Activated T-helper 1 cell treated with Interleukin-2 at 50 U/mL for 16 hours (primary cell): ENCODE data around the gene NAV3.

Source experiments
- DNase-seq: peaks from one replicate; pipeline ENCODE4 v3.0.0-alpha.2; 2020; ENCODE audit warnings: low read depth

The NAV3 gene

DNA sequence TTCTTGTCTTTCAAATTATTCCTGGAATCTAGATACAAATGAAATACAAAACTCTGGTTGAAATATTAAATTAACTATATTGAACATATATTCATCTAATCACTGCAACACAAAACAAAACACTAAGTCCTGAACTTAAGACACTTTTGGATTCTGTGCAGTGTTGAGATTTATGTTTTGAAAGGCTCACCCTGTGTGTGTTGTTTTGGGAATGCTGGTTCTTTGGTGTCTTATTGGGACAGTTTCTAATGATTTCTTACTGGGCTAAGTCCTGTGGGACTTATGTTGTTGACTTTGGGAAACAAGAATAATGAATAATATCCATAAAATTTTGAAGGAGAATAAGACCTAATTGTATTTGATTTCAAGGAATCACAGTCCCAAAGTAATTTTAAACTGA is 153.2 kb downstream of the NAV3 start:
- DNase-seq = no peak

GRCh38 chr12:77992760-77993159 is 162.1 kb downstream of the NAV3 start:
- no peak for DNase-seq

DNA sequence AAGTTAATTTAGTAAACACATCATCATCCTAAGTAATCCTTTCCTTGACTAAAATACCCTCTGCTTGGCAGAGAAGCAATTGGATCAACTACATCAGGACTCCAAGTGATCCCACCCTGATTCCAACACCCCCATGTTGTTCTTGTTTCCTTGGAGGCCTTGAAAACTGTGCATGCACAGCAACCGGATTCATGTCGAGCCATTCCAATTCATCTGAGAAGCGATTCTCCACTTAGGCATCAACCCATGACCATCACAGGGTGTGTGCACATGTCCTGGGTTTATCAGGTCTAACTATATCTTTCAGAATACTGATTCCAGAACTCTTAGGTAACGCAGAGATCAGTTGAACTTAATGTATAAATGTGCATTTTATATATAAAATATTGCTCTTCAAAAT is 163.0 kb downstream of the NAV3 start:
- no peak for DNase-seq

DNA sequence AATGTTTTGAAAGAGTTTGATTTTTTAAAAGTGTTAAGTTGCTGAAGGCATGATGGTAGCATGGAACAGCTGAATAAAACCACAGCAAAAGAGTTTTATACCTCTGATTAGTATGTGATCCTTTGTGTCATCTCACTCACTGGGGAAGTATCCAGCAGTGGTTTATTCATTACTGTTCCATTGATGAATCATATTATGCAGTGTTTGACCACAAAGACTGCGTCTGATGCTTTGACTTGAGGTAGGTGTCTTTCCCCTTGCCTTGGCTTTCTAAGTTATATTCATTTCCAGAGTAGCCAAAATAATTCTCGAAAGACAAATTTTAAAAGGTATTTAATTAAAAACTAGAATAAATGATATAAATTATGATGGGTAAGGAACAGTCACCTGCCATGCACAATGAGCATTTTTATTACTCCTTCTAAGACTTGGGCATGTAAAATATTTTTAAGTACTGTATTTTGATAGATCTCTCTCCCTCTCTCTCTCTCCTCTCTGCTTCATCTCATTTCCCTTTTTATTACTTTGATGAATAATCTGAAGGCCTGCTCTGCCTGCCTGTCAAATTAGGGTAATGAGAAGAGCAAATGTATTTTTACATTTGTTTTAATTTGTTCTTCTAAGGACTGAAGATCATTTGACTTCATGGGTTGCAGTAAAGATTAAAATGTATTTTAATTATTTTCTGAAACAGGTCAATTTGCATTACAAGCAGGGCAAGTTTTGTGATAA is 164.9 kb downstream of the NAV3 start:
- no peak for DNase-seq

GRCh38 chr12:77996670-77997069 is 166.0 kb downstream of the NAV3 start:
- no peak for DNase-seq

DNA sequence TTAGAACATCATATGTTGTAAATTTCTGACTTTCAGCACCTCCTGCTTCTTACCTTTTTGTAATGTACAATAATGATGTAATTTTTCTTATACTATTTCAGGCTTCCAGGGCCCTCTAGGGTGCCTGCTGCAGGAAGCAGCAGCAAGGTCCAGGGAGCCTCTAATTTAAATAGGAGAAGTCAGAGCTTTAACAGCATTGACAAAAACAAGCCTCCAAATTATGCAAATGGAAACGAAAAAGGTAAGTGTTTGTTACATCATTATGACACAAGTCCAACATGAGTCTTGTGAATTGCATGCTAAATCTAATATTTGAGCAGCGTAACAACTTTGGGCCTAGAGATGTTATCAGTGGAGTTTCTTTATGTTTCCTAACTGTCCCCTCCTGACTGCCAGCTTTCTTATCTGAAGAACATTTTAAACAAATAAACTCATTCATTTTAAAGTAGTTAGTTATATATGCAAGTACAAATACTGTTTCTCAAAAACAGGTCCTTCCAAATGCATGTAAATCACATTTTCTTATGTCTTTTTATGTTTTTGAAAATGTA is 167.6 kb downstream of the NAV3 start:
- DNase-seq = no peak

DNA sequence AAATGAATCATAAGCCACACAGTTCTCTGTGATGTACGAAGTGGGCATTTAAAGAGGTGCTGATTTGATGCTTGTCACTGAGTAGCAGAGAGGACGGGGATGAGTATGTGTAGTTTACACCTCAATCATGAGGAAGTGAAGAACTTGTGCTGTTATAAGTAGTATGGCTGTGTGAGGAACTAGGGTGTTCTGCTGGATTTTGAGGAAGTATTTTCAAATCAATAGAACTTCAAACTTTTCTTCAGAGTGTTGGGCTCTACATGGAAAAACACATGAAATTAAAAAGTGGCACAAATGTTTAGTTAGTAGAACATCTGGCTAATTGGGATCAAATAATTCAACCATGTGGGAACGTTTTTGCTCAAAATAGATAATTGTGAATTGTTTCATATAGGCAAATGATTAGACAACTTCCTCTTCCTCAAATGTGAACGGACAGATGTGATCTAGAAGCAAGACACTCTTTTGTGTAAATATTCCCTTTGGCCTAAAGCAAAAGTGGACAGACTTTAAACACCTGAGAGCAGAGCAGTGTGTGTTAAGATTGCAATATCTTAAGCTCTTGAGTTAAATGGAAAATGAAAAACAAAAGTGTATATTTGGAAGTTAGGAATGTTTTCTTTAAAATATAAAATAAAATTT is 168.5 kb downstream of the NAV3 start:
- DNase-seq = no peak

DNA sequence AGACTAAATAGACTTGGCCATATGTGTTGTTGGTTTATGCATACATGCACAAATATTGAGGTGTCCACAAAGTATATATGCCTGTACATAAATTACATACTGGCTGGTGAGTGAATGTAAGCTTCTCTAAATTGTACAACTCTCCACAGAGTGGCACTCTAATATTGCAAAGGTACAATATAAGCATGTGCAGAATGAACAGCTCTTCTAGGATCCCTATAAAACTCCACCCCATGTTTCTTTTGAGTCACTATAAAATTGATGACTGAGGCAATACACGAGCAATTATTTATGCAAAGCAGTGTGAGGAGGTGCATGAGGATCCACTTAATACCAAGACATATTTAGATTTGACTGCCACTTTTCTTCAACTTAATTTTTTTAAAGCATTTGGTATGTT is 172.2 kb downstream of the NAV3 start:
- no peak for DNase-seq

- DNase-seq = no peak
These were observed 173.8 kb downstream of the NAV3 start for GRCh38 chr12:78004249-78005093.

GRCh38 chr12:78005094-78005492 is 174.4 kb downstream of the NAV3 start:
- no peak for DNase-seq

GRCh38 chr12:78007173-78007572 is 176.5 kb downstream of the NAV3 start:
- no peak for DNase-seq

DNA sequence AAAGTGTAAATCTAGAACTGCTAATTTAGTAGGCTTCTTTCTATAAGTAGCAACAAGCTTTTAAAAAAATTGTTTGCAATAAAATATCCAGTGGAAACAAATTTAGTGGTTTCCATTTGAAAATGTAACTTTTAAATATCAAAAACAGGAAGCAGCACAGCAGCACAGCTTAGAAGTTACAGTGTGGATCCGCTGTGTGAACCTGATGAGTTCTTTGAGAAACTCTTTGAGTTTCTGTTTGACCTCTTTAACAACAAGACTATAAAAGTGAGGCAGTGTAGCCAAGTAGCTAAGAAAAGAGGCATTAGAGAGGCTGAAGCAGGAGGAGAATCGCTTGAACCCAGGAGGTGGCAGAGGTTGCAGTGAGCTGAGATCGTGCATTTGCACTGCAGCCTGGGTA is 178.3 kb downstream of the NAV3 start:
- DNase-seq = no peak

GRCh38 chr12:78018171-78018910 is 187.6 kb downstream of the NAV3 start:
- DNase-seq = no peak

DNA sequence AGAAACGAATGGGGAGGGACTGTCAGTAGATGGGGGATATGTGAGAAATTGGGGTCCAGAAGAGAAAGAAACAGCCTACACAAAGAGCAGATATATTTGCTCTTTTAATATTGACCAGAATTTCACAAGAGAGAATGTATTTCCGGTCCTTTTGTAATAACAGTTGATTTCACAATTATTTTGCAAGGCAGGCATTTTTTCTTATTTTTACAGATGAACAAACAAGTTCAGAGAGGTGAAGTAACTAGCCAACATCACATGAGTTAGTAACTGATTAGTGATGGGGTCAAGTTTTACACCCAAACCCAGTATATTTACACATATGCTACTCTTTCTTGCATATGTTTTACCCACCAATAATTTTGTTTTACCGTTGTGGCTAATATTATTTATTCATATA is 188.2 kb downstream of the NAV3 start:
- DNase-seq = no peak

GRCh38 chr12:78028426-78028825 is 197.7 kb downstream of the NAV3 start:
- no peak for DNase-seq

DNA sequence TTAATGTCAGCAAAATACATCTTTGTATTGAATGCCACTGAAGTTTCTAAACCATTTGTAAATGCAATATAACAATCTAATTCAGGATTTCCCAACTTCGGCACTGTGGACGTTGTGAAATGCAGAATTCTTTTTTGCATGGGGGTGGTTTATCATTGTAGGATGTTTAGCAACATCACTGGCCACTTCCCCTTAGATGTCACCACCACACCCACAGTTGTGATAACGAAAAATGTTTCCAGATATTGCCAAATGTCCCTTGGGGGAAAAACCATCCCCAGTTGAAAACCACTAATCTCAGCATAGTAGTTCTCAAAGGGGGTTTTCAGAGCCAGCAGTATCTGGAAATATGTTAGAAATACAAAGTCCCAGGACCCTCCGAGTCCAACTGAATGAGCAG is 203.3 kb downstream of the NAV3 start:
- DNase-seq = no peak

DNA sequence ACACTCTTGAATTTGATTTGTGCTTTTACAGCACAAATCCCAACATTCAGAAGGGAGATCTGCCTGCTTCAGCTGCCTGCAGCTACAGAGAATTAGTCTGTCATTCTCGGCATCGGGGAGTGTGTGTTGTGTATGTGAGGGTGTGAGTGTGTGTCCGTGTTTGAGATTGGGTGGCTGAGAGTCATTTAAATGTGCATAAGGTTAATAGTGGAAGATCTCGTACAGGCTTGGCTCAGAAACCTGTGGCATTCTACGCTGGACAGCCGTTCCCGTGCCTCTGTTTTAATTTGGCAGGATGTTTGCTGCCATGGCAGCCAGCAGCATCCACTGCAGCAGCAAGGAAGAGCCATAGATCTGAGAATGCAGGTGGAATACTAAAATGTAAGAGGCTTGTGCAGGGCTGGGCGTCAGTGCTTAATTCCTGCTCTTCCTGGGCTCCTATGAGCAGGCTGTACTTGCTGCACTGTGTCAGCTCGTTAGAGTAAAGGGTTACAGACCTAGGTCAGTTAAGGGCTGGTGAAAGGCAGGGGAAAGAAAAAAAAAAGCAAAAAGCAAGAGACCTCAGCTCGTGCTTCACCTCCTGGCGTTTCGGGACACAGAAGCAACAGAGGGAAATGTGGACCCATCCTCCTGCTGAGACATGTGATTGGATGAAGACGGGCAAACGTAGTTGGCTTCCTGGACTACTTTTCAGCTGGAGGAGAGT is 205.4 kb downstream of the NAV3 start:
- DNase-seq = no peak

- no peak for DNase-seq
These were observed 206.2 kb downstream of the NAV3 start for GRCh38 chr12:78036874-78037273.

GRCh38 chr12:78037707-78038106 is 207.0 kb downstream of the NAV3 start:
- no peak for DNase-seq

GRCh38 chr12:78038541-78038940 is 207.8 kb downstream of the NAV3 start:
- no peak for DNase-seq

GRCh38 chr12:78038986-78039385 is 208.3 kb downstream of the NAV3 start:
- no peak for DNase-seq
